ENCODE results near the gene CLMN.

Gene CLMN

GRCh38 chr14:95132760-95133159, 186.9 kb downstream of the CLMN start:
- no peak for TF ChIP-seq CTCF (IDR thresholded peaks at IDR 0.05)

More at GRCh38 chr14:95132760-95133159, 186.9 kb downstream of the CLMN start:
- DNase-seq (ENCODE audit: low spot score), result no peak
- Histone ChIP-seq H3K27ac (no peak overlapping the region), H3K4me3 (no peak overlapping the region)
